Activated effector memory CD4-positive, alpha-beta T cell treated with Interleukin-2 at 50 U/mL for 16 hours (primary cell): ENCODE measurements around the gene POLR2J3.
"Not testable (repeated sequence)": the region's sequence is repeated elsewhere in the genome, so short reads cannot be mapped to it uniquely, and the experiment has no call there.

ENCODE experiments used
- DNase-seq: peaks from one replicate; pipeline ENCODE4 v3.0.0-alpha.2; 2020

Gene POLR2J3

GRCh38 chr7:102581722-102582121 lies 9.3 kb upstream of the POLR2J3 start:
- not testable (repeated sequence) for DNase-seq

- not testable (repeated sequence) for DNase-seq
These were observed 6.1 kb upstream of the POLR2J3 start for GRCh38 chr7:102578486-102578885.

- DNase-seq, result not testable (repeated sequence)
These were observed 5.2 kb upstream of the POLR2J3 start for GRCh38 chr7:102577315-102578240.

GRCh38 chr7:102576363-102576762 lies 4.0 kb upstream of the POLR2J3 start:
- DNase-seq, result not testable (repeated sequence)

GRCh38 chr7:102574607-102575006 lies 2.2 kb upstream of the POLR2J3 start:
- not testable (repeated sequence) for DNase-seq

- not testable (repeated sequence) for DNase-seq
These were observed 3.8 kb downstream of the POLR2J3 start for GRCh38 chr7:102568620-102569019.

- DNase-seq, result not testable (repeated sequence)
These were observed 21.5 kb downstream of the POLR2J3 start, which contains the start of gene SPDYE2 for GRCh38 chr7:102550808-102551422. SPDYE2 (plus strand) TSS chr7:102551226; CDS start chr7:102553256, 2,030 bp downstream.

GRCh38 chr7:102546353-102546752 lies 26.0 kb downstream of the POLR2J3 start:
- not testable (repeated sequence) for DNase-seq

- DNase-seq, result not testable (repeated sequence)
These were observed 27.1 kb downstream of the POLR2J3 start for GRCh38 chr7:102545288-102545687.

GRCh38 chr7:102544372-102544771 lies 28.0 kb downstream of the POLR2J3 start:
- not testable (repeated sequence) for DNase-seq

GRCh38 chr7:102543596-102543995 lies 28.8 kb downstream of the POLR2J3 start, which contains the start of gene UPK3BL2:
UPK3BL2 (minus strand) TSS chr7:102543696; CDS start chr7:102543636, 60 bp downstream.
- DNase-seq, result not testable (repeated sequence)

GRCh38 chr7:102542771-102543170 lies 29.6 kb downstream of the POLR2J3 start:
- DNase-seq, result not testable (repeated sequence)

GRCh38 chr7:102542083-102542482 lies 30.3 kb downstream of the POLR2J3 start:
- not testable (repeated sequence) for DNase-seq

GRCh38 chr7:102540604-102541003 lies 31.8 kb downstream of the POLR2J3 start:
- not testable (repeated sequence) for DNase-seq

- DNase-seq, result not testable (repeated sequence)
These were observed 37.2 kb downstream of the POLR2J3 start for GRCh38 chr7:102535062-102535615.

GRCh38 chr7:102532127-102532526 lies 40.3 kb downstream of the POLR2J3 start:
- not testable (repeated sequence) for DNase-seq

GRCh38 chr7:102531583-102531982 lies 40.8 kb downstream of the POLR2J3 start:
- not testable (repeated sequence) for DNase-seq

GRCh38 chr7:102527822-102528793 lies 44.3 kb downstream of the POLR2J3 start:
- not testable (repeated sequence) for DNase-seq

GRCh38 chr7:102527182-102527581 lies 45.2 kb downstream of the POLR2J3 start:
- not testable (repeated sequence) for DNase-seq

- not testable (repeated sequence) for DNase-seq
These were observed 47.6 kb downstream of the POLR2J3 start for GRCh38 chr7:102524803-102525202.

- DNase-seq, result not testable (repeated sequence)
These were observed 51.6 kb downstream of the POLR2J3 start for GRCh38 chr7:102520797-102521196.
